Neural progenitor cell (in vitro differentiated cells): ENCODE measurements around the gene ZBTB20.

Experiments used
- EZH2 ChIP-seq: fragments of 200-600 bp; sonication (generic); IDR thresholded peaks from 2 replicates; pipeline ENCODE4 v1.6.1; 2017; ENCODE audit warnings: antibody characterized with exemption, mild to moderate bottlenecking, moderate library complexity
- EZH2phosphoT487 ChIP-seq: fragments of 200-600 bp; sonication (generic); IDR thresholded peaks from 2 replicates; pipeline ENCODE4 v1.6.1; 2017; ENCODE audit warnings: antibody characterized with exemption
- TF ChIP-seq, protein P1 (sequence below): fragments of 200-600 bp; sonication (generic); IDR thresholded peaks from 2 replicates; pipeline ENCODE4 v1.5.1; 2017; ENCODE audit warnings: antibody characterized with exemption, mild to moderate bottlenecking

DNA sequence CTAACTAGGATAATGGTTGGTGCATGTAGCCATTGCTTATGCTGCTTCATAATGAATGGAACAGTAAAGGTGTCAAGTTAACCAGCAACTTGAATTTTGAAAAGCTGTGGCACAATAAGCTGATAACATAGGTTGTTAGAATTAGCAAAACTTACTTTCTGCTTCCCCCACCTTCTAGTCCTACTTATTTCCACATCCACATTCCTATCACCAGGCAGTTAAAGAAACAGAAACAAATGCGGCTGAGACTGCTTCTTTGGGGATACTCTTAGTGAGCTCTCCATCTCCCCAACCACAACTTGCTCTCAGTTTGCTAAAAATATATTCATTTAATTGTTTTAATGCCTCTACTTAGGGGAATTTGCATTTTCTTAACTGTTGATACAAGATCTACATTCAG, 638.1 kb downstream of the ZBTB20 start:
- TF ChIP-seq, protein P1, sequence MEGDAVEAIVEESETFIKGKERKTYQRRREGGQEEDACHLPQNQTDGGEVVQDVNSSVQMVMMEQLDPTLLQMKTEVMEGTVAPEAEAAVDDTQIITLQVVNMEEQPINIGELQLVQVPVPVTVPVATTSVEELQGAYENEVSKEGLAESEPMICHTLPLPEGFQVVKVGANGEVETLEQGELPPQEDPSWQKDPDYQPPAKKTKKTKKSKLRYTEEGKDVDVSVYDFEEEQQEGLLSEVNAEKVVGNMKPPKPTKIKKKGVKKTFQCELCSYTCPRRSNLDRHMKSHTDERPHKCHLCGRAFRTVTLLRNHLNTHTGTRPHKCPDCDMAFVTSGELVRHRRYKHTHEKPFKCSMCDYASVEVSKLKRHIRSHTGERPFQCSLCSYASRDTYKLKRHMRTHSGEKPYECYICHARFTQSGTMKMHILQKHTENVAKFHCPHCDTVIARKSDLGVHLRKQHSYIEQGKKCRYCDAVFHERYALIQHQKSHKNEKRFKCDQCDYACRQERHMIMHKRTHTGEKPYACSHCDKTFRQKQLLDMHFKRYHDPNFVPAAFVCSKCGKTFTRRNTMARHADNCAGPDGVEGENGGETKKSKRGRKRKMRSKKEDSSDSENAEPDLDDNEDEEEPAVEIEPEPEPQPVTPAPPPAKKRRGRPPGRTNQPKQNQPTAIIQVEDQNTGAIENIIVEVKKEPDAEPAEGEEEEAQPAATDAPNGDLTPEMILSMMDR = no peak
- TF ChIP-seq EZH2 = no peak
- no peak for TF ChIP-seq EZH2phosphoT487
